Right forelimb (tissue), 1 donor: ENCODE results near the gene CTSV.
A peak's percentile ranks its signal among the peaks of the same experiment; 100 is the strongest.
"Not testable (repeated sequence)": the region's sequence is repeated elsewhere in the genome, so short reads cannot be mapped to it uniquely, and the experiment has no call there.

Experiments
- DNase-seq: peaks from one replicate; pipeline ENCODE4 v3.0.0-alpha.2; 2018

CTSV gene

DNA sequence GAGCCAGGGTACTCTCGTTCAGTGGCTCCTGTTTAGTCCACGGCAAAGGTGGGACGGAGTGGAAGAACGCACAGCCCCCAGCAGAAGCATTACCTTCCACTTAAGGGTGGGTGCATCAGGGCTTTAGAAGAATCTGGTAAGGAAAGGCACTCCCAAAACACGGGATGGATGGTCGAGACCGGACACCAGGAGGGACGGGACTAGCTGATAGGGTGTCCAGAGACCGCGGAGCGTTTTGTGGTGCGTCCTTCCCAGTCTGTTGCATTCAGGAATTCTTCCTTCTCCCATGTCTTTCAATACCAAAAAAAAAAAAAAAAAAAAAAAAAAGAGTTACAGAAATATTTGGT is 545 bp upstream of the CTSV start:
- DNase-seq = no peak

DNA sequence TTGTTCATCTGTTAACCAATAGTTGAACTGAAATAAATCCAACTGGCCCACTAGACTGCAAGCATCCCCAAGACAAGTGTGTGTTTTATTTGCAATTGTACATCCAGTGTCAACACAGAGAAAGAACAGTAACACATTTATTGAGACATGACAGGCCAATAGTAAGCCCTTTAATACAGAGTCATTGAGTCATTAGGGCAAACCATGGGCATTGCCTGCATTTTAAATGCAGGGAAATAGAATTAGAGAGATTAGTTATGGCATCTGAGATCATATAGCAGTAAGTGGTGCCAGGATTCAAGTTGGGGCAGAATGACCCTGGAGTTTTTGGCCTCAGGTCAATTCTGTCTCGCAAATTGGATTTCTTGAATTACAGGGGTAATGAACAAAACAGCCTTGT is 15.4 kb downstream of the CTSV start:
- not testable (repeated sequence) for DNase-seq

- DNase-seq = peak; percentile 85
These were observed 25.5 kb downstream of the CTSV start for GRCh38 chr9:97013151-97014132.

DNA sequence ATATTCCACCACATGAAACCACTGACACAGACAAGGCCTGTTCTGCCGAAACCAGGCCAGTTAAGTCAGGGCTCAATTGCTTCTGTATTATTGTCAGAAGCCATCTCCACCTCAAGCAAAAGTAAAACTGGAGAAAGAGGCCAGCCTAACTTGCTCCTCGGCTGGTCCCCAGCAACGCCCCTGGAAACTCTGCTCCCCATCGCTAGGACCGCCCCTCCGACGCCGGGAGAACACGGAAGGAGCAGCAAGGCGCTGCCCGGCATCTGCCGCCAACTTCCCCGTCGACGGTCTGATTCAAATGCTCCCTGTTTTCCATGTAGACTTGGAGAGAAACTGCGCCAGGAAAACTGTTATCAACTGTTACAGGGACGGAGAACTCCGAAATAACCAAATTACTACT is 26.3 kb downstream of the CTSV start:
- DNase-seq = peak; percentile 44

GRCh38 chr9:97002195-97002594 is 36.7 kb downstream of the CTSV start:
- DNase-seq = not testable (repeated sequence)

DNA sequence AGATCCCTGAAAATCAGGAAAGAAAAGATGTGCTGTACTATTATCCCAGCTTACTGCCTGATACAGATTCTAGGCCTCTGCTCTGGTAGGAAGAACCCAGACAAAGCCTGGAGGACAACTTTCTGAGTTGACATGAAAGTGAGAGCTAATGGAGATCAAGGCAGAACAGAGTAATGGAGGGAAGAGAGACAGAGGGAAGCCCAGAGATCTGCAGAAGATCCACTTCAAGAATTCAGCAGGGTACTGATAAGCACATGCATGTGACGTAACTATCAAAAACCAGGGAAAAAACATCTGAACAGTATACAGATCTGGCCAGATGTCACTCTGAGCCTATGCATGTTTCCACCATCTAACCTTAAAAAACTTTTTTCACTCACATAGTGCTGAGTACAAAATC is 37.6 kb downstream of the CTSV start:
- not testable (repeated sequence) for DNase-seq

DNA sequence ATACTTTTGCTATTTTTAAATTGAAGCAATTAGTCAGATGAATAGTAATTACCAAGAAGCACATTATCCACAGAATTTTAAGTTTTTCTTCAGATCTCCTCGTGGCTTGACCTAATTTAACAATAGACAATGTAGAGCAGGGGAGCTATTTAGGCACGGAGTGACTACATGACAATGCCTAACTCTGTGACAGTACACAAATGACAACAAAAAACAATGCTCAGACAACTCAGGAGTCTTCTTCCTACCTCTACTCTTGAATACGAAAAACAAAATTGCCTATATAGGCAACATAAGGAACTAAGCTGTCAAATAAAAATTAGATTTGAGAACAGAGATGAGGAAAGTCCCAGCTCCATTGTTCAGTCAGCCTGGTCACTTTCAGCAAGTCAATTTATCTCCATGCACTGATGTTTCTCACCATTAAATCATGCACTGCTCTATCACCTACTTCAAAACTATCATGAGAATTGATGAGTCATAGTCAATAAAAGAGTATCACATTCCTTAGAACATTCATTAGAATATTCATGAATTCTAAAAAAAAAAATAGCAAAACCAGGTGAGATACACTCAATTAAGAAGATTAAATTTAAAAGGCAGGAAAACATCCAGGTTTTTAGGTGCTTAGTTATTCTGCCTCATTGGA is 38.7 kb downstream of the CTSV start:
- not testable (repeated sequence) for DNase-seq

- DNase-seq = not testable (repeated sequence)
These were observed 39.2 kb downstream of the CTSV start for GRCh38 chr9:96999733-97000132.

DNA sequence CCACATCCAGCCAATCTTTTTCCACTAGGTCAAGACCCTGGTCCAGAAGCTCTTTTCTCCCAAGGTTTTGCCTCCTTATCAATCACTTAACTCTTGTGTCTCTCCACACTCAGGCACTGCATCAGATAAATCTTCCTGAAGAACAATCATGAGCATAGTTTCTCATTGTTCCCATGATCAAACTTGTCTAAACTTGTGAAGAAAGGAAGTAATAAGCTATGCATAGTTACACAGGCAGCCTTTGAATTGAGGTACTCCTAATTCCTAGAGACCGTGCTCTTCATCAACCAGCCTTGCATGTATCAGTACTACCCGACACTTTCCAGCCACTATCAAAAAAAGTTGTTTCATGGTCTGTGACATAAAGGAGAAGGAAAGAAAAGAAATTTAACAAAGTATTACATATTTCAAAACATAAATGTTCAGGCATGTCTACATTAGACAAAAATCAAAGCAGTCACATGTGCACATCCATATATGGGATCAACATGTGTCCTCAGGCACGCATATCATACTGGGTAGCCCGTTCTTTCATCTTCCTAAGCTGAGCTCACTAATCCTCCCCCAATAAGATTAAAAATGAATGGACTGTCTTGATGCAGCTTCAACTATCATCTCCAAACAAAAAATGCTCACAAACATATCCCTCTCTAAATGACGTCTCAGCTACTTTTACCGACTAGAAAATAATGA is 41.8 kb downstream of the CTSV start:
- not testable (repeated sequence) for DNase-seq

GRCh38 chr9:96994531-96995016 is 44.4 kb downstream of the CTSV start:
- DNase-seq = not testable (repeated sequence)

- not testable (repeated sequence) for DNase-seq
These were observed 46.6 kb downstream of the CTSV start for GRCh38 chr9:96992303-96992702.

DNA sequence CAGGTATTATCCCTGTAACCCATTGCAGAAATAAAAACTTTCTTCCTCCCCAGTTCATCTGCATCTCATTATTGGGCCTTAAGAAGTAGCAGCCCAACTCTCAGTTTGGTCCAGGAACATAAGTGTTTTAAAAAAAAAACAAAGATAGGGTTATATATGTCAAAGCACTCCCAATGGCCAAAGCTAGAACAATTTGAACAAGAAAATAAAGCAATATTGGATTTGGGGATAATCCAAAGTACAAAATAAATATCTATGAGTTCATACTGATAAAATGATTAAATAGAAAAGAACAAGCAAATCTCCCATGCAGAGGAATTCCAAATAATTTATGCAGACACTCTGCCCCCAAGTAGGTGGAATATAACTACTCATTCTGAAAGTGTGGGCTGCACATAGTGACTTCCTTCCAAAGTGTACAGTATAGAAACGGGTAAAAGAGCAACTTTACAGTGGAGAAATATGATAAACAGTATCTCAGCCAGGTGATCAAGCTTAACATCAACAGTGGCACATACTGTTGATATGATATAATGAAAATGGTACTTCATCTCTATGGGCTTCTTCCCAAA is 49.1 kb downstream of the CTSV start:
- not testable (repeated sequence) for DNase-seq

GRCh38 chr9:96984887-96985286 is 54.1 kb downstream of the CTSV start:
- DNase-seq = not testable (repeated sequence)

DNA sequence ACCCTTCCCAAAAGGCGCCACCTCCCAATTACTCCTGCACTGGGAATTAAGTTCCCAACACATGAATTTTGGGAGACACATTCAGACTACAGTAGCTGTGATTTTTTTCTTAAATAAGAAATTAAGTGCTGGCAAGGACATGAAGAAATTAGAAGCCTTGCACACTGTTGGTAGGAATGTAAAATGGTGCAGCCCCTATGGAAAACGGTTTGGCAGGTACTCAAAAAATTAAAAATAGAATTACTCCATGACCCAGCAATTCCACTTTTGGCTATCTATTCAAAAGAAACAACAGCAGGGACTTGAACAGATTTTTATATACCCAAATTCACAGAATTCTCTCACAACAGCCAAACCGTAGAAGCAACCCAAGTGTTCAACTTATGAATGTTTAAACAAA is 54.8 kb downstream of the CTSV start:
- DNase-seq = not testable (repeated sequence)

DNA sequence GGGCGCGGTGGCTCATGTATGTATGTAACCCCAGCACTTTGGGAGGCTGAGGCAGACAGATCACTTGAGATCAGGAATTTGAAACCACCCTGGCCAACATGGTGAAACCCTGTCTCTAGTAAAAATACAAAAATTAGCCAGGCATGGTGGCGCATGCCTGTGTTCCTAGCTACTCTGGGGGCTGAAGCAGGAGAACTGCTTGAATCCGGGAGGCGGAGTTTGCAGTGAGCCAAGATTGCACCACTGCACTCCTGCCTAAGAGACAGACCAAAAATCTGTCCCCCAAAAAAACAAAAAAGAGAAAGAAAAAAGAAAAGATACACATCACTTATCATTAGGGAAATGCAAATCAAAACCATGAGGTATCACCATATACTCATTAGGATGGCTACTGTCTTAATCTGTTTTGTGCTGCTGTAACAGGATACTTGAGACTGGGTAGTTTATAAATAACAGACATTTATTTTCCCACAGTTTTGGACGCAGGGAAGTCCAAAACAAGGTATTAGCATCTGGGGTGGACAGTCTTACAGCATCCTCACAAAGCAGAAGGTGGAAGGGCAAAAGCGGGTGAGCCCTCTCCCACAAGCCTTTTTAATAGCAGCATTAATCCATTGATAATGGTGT is 55.3 kb downstream of the CTSV start:
- DNase-seq = not testable (repeated sequence)
